Measurements from ENCODE around the gene NCAPD2.

The NCAPD2 gene

GRCh38 chr12:6520186-6520585 lies 26.3 kb downstream of the NCAPD2 start:
- DNase-seq (ENCODE audit: extremely low spot score), result no peak
- POLR2A ChIA-PET, result interaction anchor here (1.1 kb wide), 1 partner anchor 14 kb away, joined by 5 read pairs; the partner anchor contains the start of gene GAPDH

DNA sequence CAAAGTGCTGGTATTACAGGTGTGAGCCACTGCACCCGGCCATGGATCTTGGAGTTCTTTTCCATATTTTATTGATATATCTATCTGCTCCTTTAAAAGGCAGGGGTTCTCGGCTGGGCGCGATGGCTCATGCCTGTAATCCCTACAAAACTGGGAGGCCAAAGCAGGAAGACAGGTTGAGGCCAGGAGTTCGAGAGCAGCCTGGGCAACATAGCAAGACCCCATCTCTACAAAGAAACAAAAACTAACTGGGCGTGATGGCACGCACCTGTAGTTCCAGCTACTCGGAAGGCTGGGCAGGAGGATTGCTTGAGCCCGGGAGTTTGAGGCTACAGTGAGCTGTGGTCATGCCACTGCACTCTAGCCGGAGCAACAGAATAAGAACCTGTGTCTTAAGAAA lies 28.3 kb downstream of the NCAPD2 start:
- DNase-seq (ENCODE audit: extremely low spot score), result no peak
- no peak for TF ChIP-seq CTCF (IDR thresholded peaks at IDR 0.05; ENCODE audit: control extremely low read depth, extremely low read depth, low read depth, missing control alignments)
- CTCF ChIA-PET, result interaction anchor here (1.1 kb wide), 1 partner anchor 9 kb away, joined by 3 read pairs; no protein-coding TSS in a partner anchor
- POLR2A ChIA-PET, result interaction anchor here (1.6 kb wide), 1 partner anchor 12 kb away, joined by 9 read pairs; the partner anchor contains the start of gene GAPDH

More at GRCh38 chr12:6520186-6520585, 26.3 kb downstream of the NCAPD2 start:
- CTCF ChIA-PET, result interaction anchor here (1.1 to 1.5 kb wide), 2 partner anchors 18 to 96 kb away, joined by 3 to 5 read pairs; no protein-coding TSS in a partner anchor
- TF ChIP-seq CTCF (IDR thresholded peaks at IDR 0.05; ENCODE audit: control extremely low read depth, extremely low read depth, low read depth, missing control alignments), result no peak

- CTCF ChIA-PET, result interaction anchor here (1.2 to 1.6 kb wide), 3 partner anchors 9 to 15 kb away, joined by 4 to 6 read pairs (median 5); no protein-coding TSS in a partner anchor
- DNase-seq (ENCODE audit: extremely low spot score), result no peak
- POLR2A ChIA-PET, result no interaction called here
- TF ChIP-seq CTCF (IDR thresholded peaks at IDR 0.05; ENCODE audit: control extremely low read depth, extremely low read depth, low read depth, missing control alignments), result no peak
Measured at GRCh38 chr12:6523708-6524107, 29.8 kb downstream of the NCAPD2 start.

DNA sequence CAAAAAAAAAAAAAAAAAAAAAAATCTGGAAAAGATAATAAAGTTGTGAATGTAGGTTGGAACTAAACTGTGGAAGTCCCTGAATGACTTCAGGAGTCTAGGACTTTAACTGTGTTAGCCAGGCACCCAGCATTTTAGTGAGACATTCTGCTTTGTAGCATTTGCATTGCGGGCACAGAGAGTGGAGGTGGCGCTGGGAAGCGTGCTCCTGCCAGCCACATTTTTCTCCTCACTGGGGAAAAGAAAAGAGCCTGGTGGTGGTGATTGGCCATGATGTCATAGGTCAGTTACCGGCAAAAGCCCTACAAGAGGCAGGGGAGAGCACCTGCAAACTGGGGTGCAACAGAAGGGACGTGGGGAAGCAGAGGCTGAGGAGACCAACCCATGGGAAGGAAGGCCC lies 30.7 kb downstream of the NCAPD2 start:
- no peak for TF ChIP-seq CTCF (IDR thresholded peaks at IDR 0.05; ENCODE audit: control extremely low read depth, extremely low read depth, low read depth, missing control alignments)
- CTCF ChIA-PET, result interaction anchor here (1.2 to 1.6 kb wide), 2 partner anchors 12 to 14 kb away, joined by 4 to 6 read pairs; no protein-coding TSS in a partner anchor
- DNase-seq (ENCODE audit: extremely low spot score), result no peak
- POLR2A ChIA-PET, result no interaction called here

- no peak for TF ChIP-seq CTCF (IDR thresholded peaks at IDR 0.05; ENCODE audit: control extremely low read depth, extremely low read depth, low read depth, missing control alignments)
- DNase-seq (ENCODE audit: extremely low spot score), result no peak
- ChIA-PET CTCF (interaction anchor here (1.5 to 6.2 kb wide), 2 partner anchors 12 to 13 kb away, joined by 4 to 33 read pairs; no protein-coding TSS in a partner anchor), POLR2A (interaction anchor here (0.6 to 0.8 kb wide), 2 partner anchors 8 to 56 kb away, joined by 3 read pairs; partner anchors contain the start of gene VAMP1)
Measured at GRCh38 chr12:6526201-6526600, 32.3 kb downstream of the NCAPD2 start.

DNA sequence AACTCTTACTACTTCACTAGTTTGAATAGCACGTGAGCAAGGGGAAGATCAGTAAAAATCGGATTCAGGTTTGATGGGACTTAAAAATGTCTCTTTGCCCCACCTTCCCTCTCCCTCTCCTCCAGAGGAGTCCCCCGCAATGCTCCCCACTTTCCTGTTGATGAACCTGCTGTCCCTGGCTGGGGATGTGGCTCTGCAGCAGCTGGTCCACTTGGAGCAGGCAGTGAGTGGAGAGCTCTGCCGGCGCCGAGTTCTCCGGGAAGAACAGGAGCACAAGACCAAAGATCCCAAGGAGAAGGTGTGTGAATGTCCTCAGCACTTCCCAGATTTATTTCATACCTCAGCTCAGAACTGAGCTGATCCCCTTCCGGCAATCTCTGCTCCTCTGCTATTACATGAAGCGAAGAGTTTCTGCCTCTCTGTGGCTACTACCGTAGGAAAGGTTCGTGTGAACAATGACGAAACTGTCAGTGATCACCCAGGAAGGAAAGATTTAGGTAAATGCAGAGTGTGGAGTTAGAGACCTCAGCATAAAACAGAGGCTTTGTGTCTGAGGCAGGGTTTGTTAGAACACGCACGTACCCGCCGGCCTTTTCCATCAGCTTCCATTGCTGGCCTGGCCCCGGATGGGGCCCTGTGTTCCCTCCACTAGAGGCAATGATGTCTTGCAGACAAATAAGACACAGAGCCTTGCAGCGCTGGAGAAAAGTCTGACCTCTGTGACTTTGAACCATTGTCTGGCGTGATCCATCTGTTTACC lies 33.0 kb downstream of the NCAPD2 start:
- ChIA-PET POLR2A (interaction anchor here (0.6 kb wide), 1 partner anchor 7 kb away, joined by 3 read pairs; no protein-coding TSS in a partner anchor), CTCF (interaction anchor here (0.7 to 6.2 kb wide), 3 partner anchors 12 to 31 kb away, joined by 3 to 33 read pairs (median 4); no protein-coding TSS in a partner anchor)
- TF ChIP-seq CTCF (IDR thresholded peaks at IDR 0.05; ENCODE audit: control extremely low read depth, extremely low read depth, low read depth, missing control alignments), result no peak

More for the DNA sequence above, 33.0 kb downstream of the NCAPD2 start:
- no peak for DNase-seq (ENCODE audit: extremely low spot score)

Measured in GM10248 (cell line).